ENCODE data around the gene MINDY4.

Gene MINDY4

DNA sequence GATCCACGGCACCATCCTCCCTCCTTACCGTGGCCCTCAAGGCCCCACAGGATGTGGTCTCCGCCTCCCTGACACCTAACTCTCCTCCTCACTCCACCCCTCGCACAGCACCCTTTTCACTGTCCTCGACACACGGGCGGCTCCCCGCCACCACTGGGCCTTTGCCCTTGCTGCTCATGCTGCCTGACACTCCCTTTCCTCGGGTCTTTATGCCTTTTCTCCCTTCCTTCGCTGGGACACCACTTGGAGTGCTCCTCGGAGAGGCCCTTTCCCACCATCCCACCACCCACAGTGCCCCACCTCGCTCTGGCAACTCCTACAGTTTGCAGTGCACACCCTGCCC lies 27.2 kb upstream of the MINDY4 start:
- Histone ChIP-seq H3K27me3 (ENCODE audit: control insufficient read depth in 1 of 2, insufficient read depth in 2 of 2, low read length in 2 of 2) (no peaks in the 10 kb centered on the region), H3K4me3 (ENCODE audit: low read depth in 1 of 2, low read length in 2 of 2) (no peak overlapping the region), H3K36me3 (ENCODE audit: insufficient read depth, low read length) (no peaks in the 10 kb centered on the region), H3K9me3 (ENCODE audit: low read length) (no peaks in the 10 kb centered on the region), H3K27ac (ENCODE audit: low read depth, low read length) (no peak overlapping the region), H3K4me1 (ENCODE audit: insufficient read depth, low read length) (peaks cover 5% of the 10 kb centered on the region), H3K9ac (ENCODE audit: low read length) (no peak overlapping the region)

DNA sequence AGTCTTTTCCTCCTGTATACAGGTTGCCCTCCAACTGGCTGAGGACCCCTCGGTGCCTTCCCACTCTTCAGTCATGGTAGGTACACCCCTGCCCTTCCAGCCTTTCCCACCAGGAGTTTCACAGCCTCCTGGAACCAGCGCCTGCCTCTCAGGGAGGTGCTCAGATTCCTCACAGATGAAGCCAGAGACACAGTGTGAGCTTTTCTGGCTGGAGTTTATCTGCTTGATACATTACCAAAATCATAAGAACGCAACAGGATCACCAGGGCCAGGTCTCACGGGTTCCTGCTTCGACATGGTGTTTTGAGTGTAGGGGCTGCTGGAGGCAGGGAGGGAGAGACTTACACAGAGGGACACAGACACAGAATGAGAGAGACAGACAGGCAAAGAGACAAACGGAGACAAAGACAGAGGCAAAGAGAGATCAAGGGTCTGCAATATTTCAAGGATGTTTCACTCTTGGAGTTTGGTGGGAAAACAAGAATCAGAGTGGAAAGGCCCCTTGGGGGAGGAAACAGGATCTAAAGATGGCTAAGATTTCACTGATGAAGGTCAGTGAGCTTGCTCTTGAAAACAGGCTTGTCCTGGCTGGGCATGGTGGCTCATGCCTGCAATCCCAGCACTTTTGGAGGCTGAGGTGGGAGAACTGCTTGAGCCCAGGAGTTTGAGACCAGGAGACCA lies 25.8 kb upstream of the MINDY4 start:
- Histone ChIP-seq H3K4me3 (ENCODE audit: low read depth in 1 of 2, low read length in 2 of 2) (no peak overlapping the region), H3K27ac (ENCODE audit: low read depth, low read length) (no peak overlapping the region), H3K9me3 (ENCODE audit: low read length) (no peaks in the 10 kb centered on the region), H3K27me3 (ENCODE audit: control insufficient read depth in 1 of 2, insufficient read depth in 2 of 2, low read length in 2 of 2) (no peaks in the 10 kb centered on the region), H3K9ac (ENCODE audit: low read length) (no peak overlapping the region), H3K4me1 (ENCODE audit: insufficient read depth, low read length) (peaks cover 8% of the 10 kb centered on the region), H3K36me3 (ENCODE audit: insufficient read depth, low read length) (no peaks in the 10 kb centered on the region)

DNA sequence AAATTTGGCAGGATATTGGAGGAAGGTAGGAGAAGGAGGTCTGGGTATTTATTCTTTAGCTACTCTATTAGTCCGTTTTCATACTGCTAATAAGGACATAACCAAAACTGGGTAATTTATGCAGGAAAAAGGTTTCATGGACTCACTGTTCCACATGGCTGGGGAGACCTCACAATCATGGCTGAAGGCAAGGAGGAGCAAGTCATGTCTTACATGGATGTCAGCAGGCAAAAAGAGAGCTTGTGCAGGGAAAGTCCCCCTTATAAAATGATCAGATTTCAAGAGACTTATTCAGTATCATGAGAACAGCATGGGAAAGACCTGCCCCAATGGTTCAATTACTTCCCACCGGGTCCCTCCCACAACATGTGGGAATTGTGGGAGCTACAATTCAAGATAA lies 21.2 kb upstream of the MINDY4 start:
- peaks cover 36% of the 10 kb centered on the region for H3K4me1 ChIP-seq (ENCODE audit: insufficient read depth, low read length)
- no peaks in the 10 kb centered on the region for H3K36me3 ChIP-seq (ENCODE audit: insufficient read depth, low read length)
- H3K9ac ChIP-seq (ENCODE audit: low read length), result no peak overlapping the region
- H3K9me3 ChIP-seq (ENCODE audit: low read length), result no peaks in the 10 kb centered on the region
- H3K27ac ChIP-seq (ENCODE audit: low read depth, low read length), result no peak overlapping the region
- no peaks in the 10 kb centered on the region for H3K27me3 ChIP-seq (ENCODE audit: control insufficient read depth in 1 of 2, insufficient read depth in 2 of 2, low read length in 2 of 2)
- no peak overlapping the region for H3K4me3 ChIP-seq (ENCODE audit: low read depth in 1 of 2, low read length in 2 of 2)

DNA sequence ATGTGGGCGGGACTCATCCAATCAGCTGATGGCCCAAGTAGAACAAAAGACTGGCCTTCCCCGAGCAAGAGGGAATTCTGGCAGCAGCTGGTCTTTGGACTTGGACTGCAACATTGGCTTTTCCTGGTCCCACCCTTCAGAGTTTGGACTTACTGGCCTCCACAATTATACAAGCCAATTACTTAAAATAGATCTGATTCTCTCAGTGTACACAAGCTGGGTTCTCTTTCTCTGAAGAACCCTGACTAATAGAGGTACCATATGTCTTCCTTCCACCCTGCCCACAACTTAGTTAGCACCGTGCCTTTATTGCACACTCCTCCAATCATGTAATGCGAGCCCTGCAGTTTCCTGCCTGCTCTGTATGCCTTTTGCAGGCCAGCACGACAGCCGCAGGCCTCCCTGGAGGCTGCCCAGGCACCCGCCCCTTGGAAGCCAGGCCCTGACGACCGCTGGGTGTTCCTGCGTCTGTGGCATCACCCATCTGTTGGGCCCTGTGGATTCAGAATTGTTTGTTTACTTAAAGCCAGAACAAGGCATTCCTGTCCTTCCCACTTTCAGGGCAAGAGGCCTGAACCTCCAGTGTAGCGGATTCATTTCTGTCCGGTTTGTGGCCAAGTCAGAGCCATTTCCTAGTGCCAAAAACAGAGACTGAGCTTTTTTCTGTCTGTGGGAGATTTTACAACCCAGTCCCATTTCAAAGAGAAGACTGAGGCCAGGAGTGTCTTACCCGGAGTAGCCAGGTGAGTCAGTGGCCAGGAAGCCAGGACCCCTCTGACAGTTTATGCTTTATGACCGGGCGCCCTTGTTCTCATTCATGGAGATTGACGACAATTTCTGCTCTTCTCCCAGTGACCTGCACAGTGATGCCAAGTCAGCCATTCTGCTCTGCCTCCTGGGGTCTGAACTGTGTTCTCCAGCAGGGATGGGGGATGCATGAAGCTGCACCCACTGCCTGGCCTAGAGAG lies 20.2 kb upstream of the MINDY4 start:
- Histone ChIP-seq H3K9me3 (ENCODE audit: low read length) (no peaks in the 10 kb centered on the region), H3K27me3 (ENCODE audit: control insufficient read depth in 1 of 2, insufficient read depth in 2 of 2, low read length in 2 of 2) (no peaks in the 10 kb centered on the region), H3K36me3 (ENCODE audit: insufficient read depth, low read length) (no peaks in the 10 kb centered on the region), H3K4me3 (ENCODE audit: low read depth in 1 of 2, low read length in 2 of 2) (peak overlapping the region; percentile 24 to 61), H3K9ac (ENCODE audit: low read length) (no peak overlapping the region), H3K27ac (ENCODE audit: low read depth, low read length) (peak overlapping the region; percentile 63), H3K4me1 (ENCODE audit: insufficient read depth, low read length) (peaks cover 36% of the 10 kb centered on the region)

DNA sequence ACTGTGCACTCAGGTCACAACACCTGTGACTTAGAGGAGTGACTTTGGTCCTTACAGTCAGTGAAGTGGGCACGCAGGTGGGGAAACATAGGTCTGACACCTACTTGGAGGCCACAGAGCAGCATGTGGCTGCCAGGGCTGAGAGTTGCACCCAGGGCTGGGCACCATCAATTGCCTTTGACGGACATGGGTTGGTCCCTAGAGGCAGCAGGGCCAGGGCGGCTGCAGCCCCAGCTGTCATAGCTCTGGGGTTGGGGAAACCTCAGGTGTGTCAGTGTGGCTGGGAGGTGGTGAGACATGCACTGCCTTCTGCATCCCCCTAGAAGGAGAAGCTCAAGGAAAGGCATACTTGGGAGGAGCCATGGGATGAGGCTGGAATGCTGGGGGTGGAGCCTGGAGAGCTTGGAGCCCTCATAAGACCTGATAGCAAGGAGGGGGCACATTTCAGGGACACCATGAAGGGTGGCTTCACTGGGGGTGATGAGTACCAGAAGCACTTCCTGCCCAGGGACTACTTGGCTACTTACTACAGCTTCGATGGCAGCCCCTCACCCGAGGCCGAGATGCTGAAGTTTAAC lies 19.4 kb upstream of the MINDY4 start, which contains the start of gene INMT:
Gene INMT, plus strand, starts transcription at position 440 of the 578 bp plus-strand sequence. Its CDS starts 16 bp downstream, at position 456.
- H3K4me3 ChIP-seq (ENCODE audit: low read depth in 1 of 2, low read length in 2 of 2), result peak within 1 kb of the TSS; percentile 24 to 61
- no peaks in the 10 kb centered on the region for H3K36me3 ChIP-seq (ENCODE audit: insufficient read depth, low read length)
- peaks cover 37% of the 10 kb centered on the region for H3K4me1 ChIP-seq (ENCODE audit: insufficient read depth, low read length)
- no peaks in the 10 kb centered on the region for H3K27me3 ChIP-seq (ENCODE audit: control insufficient read depth in 1 of 2, insufficient read depth in 2 of 2, low read length in 2 of 2)
- no peaks in the 10 kb centered on the region for H3K9me3 ChIP-seq (ENCODE audit: low read length)
- peak within 1 kb of the TSS; percentile 71 for H3K27ac ChIP-seq (ENCODE audit: low read depth, low read length)
- peak within 1 kb of the TSS; percentile 21 for H3K9ac ChIP-seq (ENCODE audit: low read length)

DNA sequence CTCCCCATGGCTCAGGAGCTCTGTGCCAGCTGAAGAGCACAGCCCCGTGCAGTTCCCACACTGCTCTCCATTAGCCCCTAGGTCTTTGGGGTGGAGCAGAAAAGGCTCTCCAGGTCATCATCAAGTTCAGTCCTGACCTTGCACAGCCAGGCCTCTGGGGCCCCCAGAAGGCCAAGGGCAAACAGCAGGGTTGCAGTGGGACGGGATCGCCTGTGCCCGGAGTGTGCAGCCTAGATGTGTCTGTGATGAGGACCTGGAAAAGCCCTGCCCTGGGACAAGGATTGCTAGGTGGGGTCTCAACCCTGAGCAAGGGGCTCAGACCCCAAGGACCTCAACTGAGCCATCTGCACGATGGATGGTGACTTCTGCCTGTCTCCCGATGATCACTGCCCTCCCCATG lies 18.7 kb upstream of the MINDY4 start:
- no peaks in the 10 kb centered on the region for H3K9me3 ChIP-seq (ENCODE audit: low read length)
- peak overlapping the region; percentile 21 for H3K9ac ChIP-seq (ENCODE audit: low read length)
- H3K36me3 ChIP-seq (ENCODE audit: insufficient read depth, low read length), result no peaks in the 10 kb centered on the region
- peaks cover 44% of the 10 kb centered on the region for H3K4me1 ChIP-seq (ENCODE audit: insufficient read depth, low read length)
- peak overlapping the region in 1 of 2 donors; percentile 61 for H3K4me3 ChIP-seq (ENCODE audit: low read depth in 1 of 2, low read length in 2 of 2)
- peak overlapping the region; percentile 71 for H3K27ac ChIP-seq (ENCODE audit: low read depth, low read length)
- no peaks in the 10 kb centered on the region for H3K27me3 ChIP-seq (ENCODE audit: control insufficient read depth in 1 of 2, insufficient read depth in 2 of 2, low read length in 2 of 2)

DNA sequence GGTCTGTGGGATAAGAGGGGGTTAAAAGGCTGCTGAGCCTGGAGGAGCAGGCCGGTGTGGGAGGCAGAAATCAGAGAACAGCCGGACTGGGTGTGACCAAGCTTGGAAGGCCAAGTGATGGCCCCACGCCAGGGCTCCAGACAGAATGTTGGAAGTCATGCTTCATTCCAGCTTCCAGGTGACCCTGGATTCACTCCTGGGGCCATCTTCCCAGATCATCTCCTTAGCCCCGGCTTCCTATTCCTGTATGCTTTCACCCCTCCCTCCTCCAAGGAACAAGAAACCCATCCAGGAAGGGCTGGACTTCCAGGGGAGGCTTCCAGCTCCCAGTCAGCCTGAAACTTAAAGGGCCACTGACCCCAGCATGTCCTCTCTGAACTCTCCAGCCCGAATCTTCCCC lies 18.2 kb upstream of the MINDY4 start:
- H3K27me3 ChIP-seq (ENCODE audit: control insufficient read depth in 1 of 2, insufficient read depth in 2 of 2, low read length in 2 of 2), result no peaks in the 10 kb centered on the region
- H3K4me3 ChIP-seq (ENCODE audit: low read depth in 1 of 2, low read length in 2 of 2), result peak overlapping the region in 1 of 2 donors; percentile 61
- H3K9ac ChIP-seq (ENCODE audit: low read length), result peak overlapping the region; percentile 21
- H3K4me1 ChIP-seq (ENCODE audit: insufficient read depth, low read length), result peaks cover 47% of the 10 kb centered on the region
- no peaks in the 10 kb centered on the region for H3K9me3 ChIP-seq (ENCODE audit: low read length)
- H3K27ac ChIP-seq (ENCODE audit: low read depth, low read length), result peak overlapping the region; percentile 71
- H3K36me3 ChIP-seq (ENCODE audit: insufficient read depth, low read length), result no peaks in the 10 kb centered on the region

DNA sequence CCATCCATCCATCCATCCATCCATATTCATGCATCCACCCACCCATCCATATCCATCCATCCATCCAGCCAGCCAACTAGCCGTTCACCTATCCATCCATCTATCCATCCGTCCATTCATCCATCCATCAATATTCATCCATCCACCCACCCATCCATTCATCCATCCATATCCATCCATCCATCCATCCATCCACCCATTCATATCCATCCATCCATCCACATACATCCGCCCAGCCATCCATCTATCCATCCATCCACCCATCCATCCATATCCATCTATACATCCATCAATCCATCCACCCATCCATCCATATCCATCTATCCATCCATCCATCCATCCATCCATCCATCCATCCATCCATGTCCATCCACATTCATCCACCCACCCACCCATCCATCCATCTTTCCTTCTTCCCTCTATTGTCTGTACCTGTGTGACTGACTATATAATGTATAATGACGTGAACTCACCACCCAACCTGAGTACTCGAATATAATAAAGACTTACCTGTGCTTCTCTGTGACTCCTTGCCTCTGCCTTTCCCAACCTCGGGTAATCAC lies 16.8 kb upstream of the MINDY4 start:
- no peak overlapping the region for H3K4me3 ChIP-seq (ENCODE audit: low read depth in 1 of 2, low read length in 2 of 2)
- H3K9ac ChIP-seq (ENCODE audit: low read length), result no peak overlapping the region
- no peaks in the 10 kb centered on the region for H3K27me3 ChIP-seq (ENCODE audit: control insufficient read depth in 1 of 2, insufficient read depth in 2 of 2, low read length in 2 of 2)
- H3K4me1 ChIP-seq (ENCODE audit: insufficient read depth, low read length), result peaks cover 47% of the 10 kb centered on the region
- no peak overlapping the region for H3K27ac ChIP-seq (ENCODE audit: low read depth, low read length)
- no peaks in the 10 kb centered on the region for H3K36me3 ChIP-seq (ENCODE audit: insufficient read depth, low read length)
- H3K9me3 ChIP-seq (ENCODE audit: low read length), result no peaks in the 10 kb centered on the region

DNA sequence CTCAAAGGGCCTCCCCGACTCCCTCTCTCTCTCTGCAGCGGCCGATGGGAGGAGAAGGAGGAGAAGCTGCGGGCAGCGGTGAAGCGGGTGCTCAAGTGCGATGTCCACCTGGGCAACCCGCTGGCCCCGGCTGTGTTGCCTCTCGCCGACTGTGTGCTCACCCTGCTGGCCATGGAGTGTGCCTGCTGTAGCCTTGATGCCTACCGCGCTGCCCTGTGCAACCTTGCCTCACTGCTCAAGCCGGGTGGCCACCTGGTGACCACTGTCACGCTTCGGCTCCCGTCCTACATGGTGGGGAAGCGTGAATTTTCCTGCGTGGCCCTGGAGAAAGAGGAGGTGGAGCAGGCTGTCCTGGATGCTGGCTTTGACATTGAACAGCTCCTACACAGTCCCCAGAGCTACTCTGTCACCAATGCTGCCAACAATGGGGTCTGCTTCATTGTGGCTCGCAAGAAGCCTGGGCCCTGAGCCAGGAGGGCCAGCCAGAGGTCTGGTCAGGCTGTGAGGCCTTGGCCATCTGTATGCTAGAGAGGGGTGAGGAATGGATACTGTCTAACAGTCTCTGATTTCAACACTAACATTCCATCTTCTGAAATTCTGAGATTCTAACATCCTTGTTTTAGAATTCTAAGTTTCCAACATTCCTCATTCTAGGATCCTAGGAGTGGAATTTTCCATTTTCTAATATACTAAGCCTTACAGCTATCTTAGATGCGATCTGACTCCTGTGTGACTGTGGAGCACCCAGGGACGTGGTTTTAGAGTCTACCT lies 15.6 kb upstream of the MINDY4 start:
- Histone ChIP-seq H3K36me3 (ENCODE audit: insufficient read depth, low read length) (no peaks in the 10 kb centered on the region), H3K27ac (ENCODE audit: low read depth, low read length) (no peak overlapping the region), H3K9ac (ENCODE audit: low read length) (no peak overlapping the region), H3K27me3 (ENCODE audit: control insufficient read depth in 1 of 2, insufficient read depth in 2 of 2, low read length in 2 of 2) (no peaks in the 10 kb centered on the region), H3K4me3 (ENCODE audit: low read depth in 1 of 2, low read length in 2 of 2) (no peak overlapping the region), H3K9me3 (ENCODE audit: low read length) (no peaks in the 10 kb centered on the region), H3K4me1 (ENCODE audit: insufficient read depth, low read length) (peaks cover 43% of the 10 kb centered on the region)

DNA sequence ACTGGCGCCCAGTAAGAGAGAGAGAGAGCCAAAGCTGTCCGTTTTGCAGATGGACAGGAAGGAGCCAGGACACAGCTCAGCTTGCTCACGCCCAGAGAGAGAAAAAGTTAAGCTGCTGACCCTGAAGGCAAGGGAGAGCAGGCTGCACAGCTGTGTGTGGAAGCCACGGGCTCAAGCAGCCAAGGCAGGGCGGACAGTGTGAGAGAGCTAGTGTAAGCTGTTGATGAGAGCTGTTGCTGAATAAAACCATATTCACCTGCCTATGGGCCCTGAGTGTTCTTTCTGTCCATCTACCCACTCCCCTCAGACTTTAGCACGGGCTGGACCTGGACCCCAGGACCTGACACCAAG lies 13.9 kb upstream of the MINDY4 start:
- no peak overlapping the region for H3K9ac ChIP-seq (ENCODE audit: low read length)
- H3K9me3 ChIP-seq (ENCODE audit: low read length), result no peaks in the 10 kb centered on the region
- H3K27me3 ChIP-seq (ENCODE audit: control insufficient read depth in 1 of 2, insufficient read depth in 2 of 2, low read length in 2 of 2), result no peaks in the 10 kb centered on the region
- no peak overlapping the region for H3K27ac ChIP-seq (ENCODE audit: low read depth, low read length)
- H3K4me1 ChIP-seq (ENCODE audit: insufficient read depth, low read length), result peaks cover 41% of the 10 kb centered on the region
- no peaks in the 10 kb centered on the region for H3K36me3 ChIP-seq (ENCODE audit: insufficient read depth, low read length)
- no peak overlapping the region for H3K4me3 ChIP-seq (ENCODE audit: low read depth in 1 of 2, low read length in 2 of 2)
